Measurements from ENCODE around the gene DYNLT1. TPM values are rescaled to one million over a fixed set of nuclear protein-coding genes. Genes with fewer than 3 reads are reported as not detected.

The DYNLT1 gene
- total and polyA plus RNA-seq, 10 of the 15 experiments (the other 5 are each of a cell fraction or from before 2014, with no cell fraction given): 33.6 to 298 (median 89.2) TPM

GRCh38 chr6:158661156-158661685 is 16.7 kb upstream of the DYNLT1 start:
- no peak for ATAC-seq
- no TSS peak for BruUV-seq (replicated peaks)
- no peak for FAIRE-seq
- intact Hi-C loops (cut with micrococcal nuclease; ENCODE audit: unreplicated experiment) (no loop called here), in situ Hi-C loops (cut with MboI) (no loop called here)
- peaks cover 9% of the 10 kb centered on the region for H3K4me1 ChIP-seq (ENCODE audit: control insufficient read depth, insufficient read depth, low read length)
- 87% methylated on average over 3 of the region's 3 CpGs for WGBS (ENCODE audit: insufficient coverage, insufficient replicate concordance, low lambda C conversion rate, missing lambda C conversion rate)
- H4K20me1 ChIP-seq (ENCODE audit: control insufficient read depth, insufficient read depth): no peaks in the 10 kb centered on the region
- H3K36me3 ChIP-seq (ENCODE audit: control insufficient read depth in 2 of 2, insufficient read depth in 2 of 2, low read length in 1 of 2): no peaks in the 10 kb centered on the region; a peak in 1 of 4 replicates
- CTCF ChIA-PET: interaction anchor here (1.1 to 8.8 kb wide), 13 partner anchors 8 to 440 kb away, joined by 3 to 140 read pairs (median 7); partner anchors contain the start of genes EZR and SYTL3
- POLR2A ChIA-PET: no interaction called here
- H3K79me2 ChIP-seq (ENCODE audit: control insufficient read depth, insufficient read depth, low read length): no peaks in the 10 kb centered on the region
- SMC1A ChIA-PET (ENCODE audit: uncharacterized antibody, unreplicated experiment): interaction anchor here (0.7 to 7.1 kb wide), 7 partner anchors 8 to 58 kb away, joined by 4 to 83 read pairs (median 5); partner anchors contain the start of genes DYNLT1 and SYTL3
- H2AFZ ChIP-seq (ENCODE audit: control insufficient read depth, low read depth, low read length): no peak overlapping the region
- RAD21 ChIA-PET (ENCODE audit: unreplicated experiment): interaction anchor here (0.7 to 6.4 kb wide), 6 partner anchors 12 to 447 kb away, joined by 3 to 61 read pairs (median 5); partner anchors contain the start of gene SYTL3
- H3K27me3 ChIP-seq (replicated peaks in 1 of 2; ENCODE audit: control insufficient read depth in 2 of 2, insufficient read depth in 2 of 2, low read length in 1 of 2): no peaks in the 10 kb centered on the region
- no peaks in the 10 kb centered on the region for H3K9me3 ChIP-seq (replicated peaks; ENCODE audit: control insufficient read depth, insufficient read depth, low read length)
- no peak for DNase-seq (ENCODE audit: low read depth, low spot score)
- H3K4me2 ChIP-seq (ENCODE audit: control insufficient read depth, insufficient read depth): no peak overlapping the region
- no peak for TF ChIP-seq JUNB (IDR thresholded peaks at IDR 0.05)
- TF ChIP-seq SIN3A (IDR thresholded peaks at IDR 0.05; ENCODE audit: low read depth, low read length): no peak
- TF ChIP-seq YBX1 (IDR thresholded peaks at IDR 0.05): no peak
- no peak for TF ChIP-seq TCF7 (IDR thresholded peaks at IDR 0.05; ENCODE audit: borderline replicate concordance)
- no peak for TF ChIP-seq NFYB (IDR thresholded peaks at IDR 0.05; ENCODE audit: insufficient read depth, low read depth, low read length)
- TF ChIP-seq FOXK2 (IDR thresholded peaks at IDR 0.05): no peak
- TF ChIP-seq CBX5 (IDR thresholded peaks at IDR 0.05; ENCODE audit: low read depth): no peak
- no peak overlapping the region for H3K9ac ChIP-seq (ENCODE audit: control insufficient read depth, insufficient read depth, low read length)
- H3K27ac ChIP-seq (ENCODE audit: control insufficient read depth, insufficient read depth): no peak overlapping the region
- H3K4me3 ChIP-seq: no peak overlapping the region

DNA sequence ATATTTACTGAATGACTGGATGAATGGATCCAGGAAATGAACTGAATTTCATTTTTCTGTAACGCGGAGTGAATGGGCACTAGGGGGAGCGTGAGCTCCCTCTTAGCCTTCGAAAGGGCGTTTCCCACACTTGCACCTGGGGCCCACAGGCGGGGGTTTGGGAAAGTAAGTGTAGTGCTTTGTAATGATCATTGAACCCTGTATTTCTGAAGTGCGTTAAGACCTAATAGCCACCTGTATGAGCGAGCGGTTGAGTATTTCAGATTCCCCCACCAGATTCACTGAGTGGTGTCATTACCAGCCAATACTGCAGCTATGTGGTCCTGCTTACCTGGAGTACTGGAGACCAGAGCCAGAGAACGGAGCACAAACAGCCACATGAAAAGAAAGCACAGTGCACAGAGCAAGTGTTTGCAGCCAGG is 15.8 kb upstream of the DYNLT1 start:
- H3K4me2 ChIP-seq (ENCODE audit: control insufficient read depth, insufficient read depth): no peak overlapping the region
- ChIA-PET SMC1A (ENCODE audit: uncharacterized antibody, unreplicated experiment) (interaction anchor here (0.6 to 7.1 kb wide), 12 partner anchors 9 to 446 kb away, joined by 3 to 83 read pairs (median 5); partner anchors contain the start of genes DYNLT1 and SYTL3), RAD21 (ENCODE audit: unreplicated experiment) (interaction anchor here (0.5 to 6.4 kb wide), 9 partner anchors 11 to 446 kb away, joined by 3 to 61 read pairs (median 4); partner anchors contain the start of genes DYNLT1 and SYTL3), POLR2A (interaction anchor here (0.6 to 1.4 kb wide), 3 partner anchors 14 to 170 kb away, joined by 3 to 4 read pairs (median 4); no protein-coding TSS in a partner anchor), CTCF (interaction anchor here (0.6 to 8.8 kb wide), 25 partner anchors 9 to 450 kb away, joined by 3 to 140 read pairs (median 5); partner anchors contain the start of genes DYNLT1, RSPH3 and SYTL3)
- H3K4me3 ChIP-seq: no peak overlapping the region
- BruUV-seq (replicated peaks): no TSS peak
- no peaks in the 10 kb centered on the region for H4K20me1 ChIP-seq (ENCODE audit: control insufficient read depth, insufficient read depth)
- in situ Hi-C loops (cut with MboI): no loop called here
- H3K27ac ChIP-seq (ENCODE audit: control insufficient read depth, insufficient read depth): no peak overlapping the region
- no peaks in the 10 kb centered on the region; a peak in 1 of 4 replicates for H3K36me3 ChIP-seq (ENCODE audit: control insufficient read depth in 2 of 2, insufficient read depth in 2 of 2, low read length in 1 of 2)
- intact Hi-C loops (cut with micrococcal nuclease; ENCODE audit: unreplicated experiment): loop anchor here (1.0 kb wide), 1 partner anchor 31 kb away; no protein-coding TSS in a partner anchor
- no peaks in the 10 kb centered on the region for H3K79me2 ChIP-seq (ENCODE audit: control insufficient read depth, insufficient read depth, low read length)
- FAIRE-seq (no peak), DNase-seq (ENCODE audit: low read depth, low spot score) (no peak), ATAC-seq (peak; percentile 76)
- H3K4me1 ChIP-seq (ENCODE audit: control insufficient read depth, insufficient read depth, low read length): peaks cover 9% of the 10 kb centered on the region
- H3K9me3 ChIP-seq (replicated peaks; ENCODE audit: control insufficient read depth, insufficient read depth, low read length): no peaks in the 10 kb centered on the region
- no peaks in the 10 kb centered on the region for H3K27me3 ChIP-seq (replicated peaks in 1 of 2; ENCODE audit: control insufficient read depth in 2 of 2, insufficient read depth in 2 of 2, low read length in 1 of 2)
- no peak overlapping the region for H2AFZ ChIP-seq (ENCODE audit: control insufficient read depth, low read depth, low read length)
- H3K9ac ChIP-seq (ENCODE audit: control insufficient read depth, insufficient read depth, low read length): no peak overlapping the region
- WGBS (ENCODE audit: insufficient coverage, insufficient replicate concordance, low lambda C conversion rate, missing lambda C conversion rate): 34% methylated on average over 10 of the region's 10 CpGs
- TF ChIP-seq CBX5 (IDR thresholded peaks at IDR 0.05; ENCODE audit: low read depth): no peak
- no peak for TF ChIP-seq ASH2L (IDR thresholded peaks at IDR 0.05; ENCODE audit: borderline replicate concordance, low read depth)
- TF ChIP-seq, protein P1, sequence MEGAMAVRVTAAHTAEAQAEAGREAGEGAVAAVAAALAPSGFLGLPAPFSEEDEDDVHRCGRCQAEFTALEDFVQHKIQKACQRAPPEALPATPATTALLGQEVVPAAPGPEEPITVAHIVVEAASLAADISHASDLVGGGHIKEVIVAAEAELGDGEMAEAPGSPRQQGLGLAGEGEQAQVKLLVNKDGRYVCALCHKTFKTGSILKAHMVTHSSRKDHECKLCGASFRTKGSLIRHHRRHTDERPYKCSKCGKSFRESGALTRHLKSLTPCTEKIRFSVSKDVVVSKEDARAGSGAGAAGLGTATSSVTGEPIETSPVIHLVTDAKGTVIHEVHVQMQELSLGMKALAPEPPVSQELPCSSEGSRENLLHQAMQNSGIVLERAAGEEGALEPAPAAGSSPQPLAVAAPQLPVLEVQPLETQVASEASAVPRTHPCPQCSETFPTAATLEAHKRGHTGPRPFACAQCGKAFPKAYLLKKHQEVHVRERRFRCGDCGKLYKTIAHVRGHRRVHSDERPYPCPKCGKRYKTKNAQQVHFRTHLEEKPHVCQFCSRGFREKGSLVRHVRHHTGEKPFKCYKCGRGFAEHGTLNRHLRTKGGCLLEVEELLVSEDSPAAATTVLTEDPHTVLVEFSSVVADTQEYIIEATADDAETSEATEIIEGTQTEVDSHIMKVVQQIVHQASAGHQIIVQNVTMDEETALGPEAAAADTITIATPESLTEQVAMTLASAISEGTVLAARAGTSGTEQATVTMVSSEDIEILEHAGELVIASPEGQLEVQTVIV (IDR thresholded peaks at IDR 0.05; ENCODE audit: borderline replicate concordance, partially characterized antibody): no peak
- TF ChIP-seq ETV6 (conservative IDR thresholded peaks at IDR 0.05 in 1 of 2, IDR thresholded peaks at IDR 0.05 in 1 of 2; ENCODE audit: borderline replicate concordance in 1 of 2, low read depth in 1 of 2): no peak
- no peak for TF ChIP-seq JUND (IDR thresholded peaks at IDR 0.05; ENCODE audit: low read depth, low read length)
- peak; percentile 59 for TF ChIP-seq RAD21 (IDR thresholded peaks at IDR 0.05; ENCODE audit: insufficient read depth, low read depth, low read length)
- no peak for TF ChIP-seq USF1 (IDR thresholded peaks at IDR 0.05; ENCODE audit: borderline replicate concordance, extremely low read length, insufficient read depth, low read depth, low read length)

Data from GM12878 (cell line).